Tibial artery (tissue), 4 donors: Measurements from ENCODE around the gene CEACAM7.

Experiments
- DNase-seq, 2 donors: peaks; one replicate each; pipeline ENCODE4 v3.0.0-alpha.2; 2019
- H3K27ac ChIP-seq, 2 donors: fragments of 200-600 bp; sonication (generic) in 1 of 2; 1 replicate in 1 of 2; 2 replicates in 1 of 2; pipeline ENCODE4 v1.5.1; 2018 to 2019; ENCODE audit warnings: mild to moderate bottlenecking in 1 of 2
- H3K27me3 ChIP-seq, 2 donors: fragments of 200-600 bp; sonication (generic) in 1 of 2; one replicate each; pipeline versions ENCODE4 v1.5.1 to v1.6.0; 2016 to 2019
- H3K36me3 ChIP-seq, 3 donors: fragments of 200-600 bp; sonication (generic) in 2 of 3; one replicate each; pipeline ENCODE4 v1.5.1; 2016 to 2019; ENCODE audit warnings: mild to moderate bottlenecking in 2 of 3
- H3K4me1 ChIP-seq, 4 donors: fragments of 200-600 bp; sonication (generic) in 2 of 4; 1 replicate in 3 of 4; 2 replicates in 1 of 4; pipeline ENCODE4 v1.5.1; 2016 to 2019
- H3K4me3 ChIP-seq, 2 donors: fragments of 200-600 bp; sonication (generic) in 1 of 2; 1 replicate in 1 of 2; 2 replicates in 1 of 2; pipeline ENCODE4 v1.5.1; 2018 to 2019; ENCODE audit warnings: mild to moderate bottlenecking in 2 of 2
- H3K9me3 ChIP-seq, 3 donors: fragments of 200-600 bp; sonication (generic) in 1 of 3; one replicate each; pipeline ENCODE4 v1.5.1; 2016 to 2019
- CTCF ChIP-seq, 2 experiments: fragments of 200-600 bp in 1 of 2; fragments of 450-650 bp in 1 of 2; IDR thresholded peaks; one replicate each; pipeline ENCODE4 v1.5.1; 2017 to 2019; ENCODE audit warnings: antibody characterized with exemption in 2 of 2, mild to moderate bottlenecking in 1 of 2, moderate library complexity in 1 of 2
- intact Hi-C: fragments of 100-400 bp; cut with DNase I; formaldehyde crosslinking; loops from one replicate; pipeline ENCODE4 v1.15.0; 2023; ENCODE audit warnings: low total_unique reads

CEACAM7 gene

GRCh38 chr19:41694196-41694595 is 6.1 kb upstream of the CEACAM7 start:
- no peaks in the 10 kb centered on the region for H3K36me3 ChIP-seq
- no peaks in the 10 kb centered on the region for H3K4me1 ChIP-seq
- intact Hi-C loops: no loop called here
- H3K27ac ChIP-seq: no peak overlapping the region
- H3K4me3 ChIP-seq: no peak overlapping the region
- H3K9me3 ChIP-seq: peaks cover 0 to 20% (median 9%) of the 10 kb centered on the region in 3 donors
- peaks cover 0 to 2% of the 10 kb centered on the region in 2 donors for H3K27me3 ChIP-seq
- no peak for DNase-seq
- TF ChIP-seq CTCF (IDR thresholded peaks at IDR 0.05): no peak

- Histone ChIP-seq H3K27ac (no peak overlapping the region), H3K4me1 (no peaks in the 10 kb centered on the region), H3K36me3 (no peaks in the 10 kb centered on the region), H3K4me3 (no peak overlapping the region), H3K9me3 (peaks cover 0 to 20% (median 9%) of the 10 kb centered on the region in 3 donors), H3K27me3 (peaks cover 0 to 2% of the 10 kb centered on the region in 2 donors)
- TF ChIP-seq CTCF (IDR thresholded peaks at IDR 0.05): no peak
- DNase-seq: no peak
- intact Hi-C loops: no loop called here
Observed at GRCh38 chr19:41691268-41691970, 3.3 kb upstream of the CEACAM7 start.

GRCh38 chr19:41690801-41691065 is 2.7 kb upstream of the CEACAM7 start:
- H3K27me3 ChIP-seq: peaks cover 0 to 2% of the 10 kb centered on the region in 2 donors
- TF ChIP-seq CTCF (IDR thresholded peaks at IDR 0.05): no peak
- H3K9me3 ChIP-seq: peaks cover 0 to 20% (median 9%) of the 10 kb centered on the region in 3 donors

GRCh38 chr19:41689993-41690800 is 2.1 kb upstream of the CEACAM7 start:
- Histone ChIP-seq H3K27me3 (peaks cover 0 to under 1% of the 10 kb centered on the region in 2 donors), H3K4me1 (no peaks in the 10 kb centered on the region), H3K36me3 (no peaks in the 10 kb centered on the region), H3K9me3 (peaks cover 0 to 20% (median 9%) of the 10 kb centered on the region in 3 donors), H3K27ac (no peak overlapping the region), H3K4me3 (no peak overlapping the region)
- no peak for TF ChIP-seq CTCF (IDR thresholded peaks at IDR 0.05)
- no peak for DNase-seq
- intact Hi-C loops: no loop called here

More at GRCh38 chr19:41690801-41691065, 2.7 kb upstream of the CEACAM7 start:
- H3K4me1 ChIP-seq: no peaks in the 10 kb centered on the region
- DNase-seq: no peak
- no peak overlapping the region for H3K4me3 ChIP-seq
- intact Hi-C loops: no loop called here
- H3K36me3 ChIP-seq: no peaks in the 10 kb centered on the region
- H3K27ac ChIP-seq: no peak overlapping the region

- H3K4me1 ChIP-seq: no peaks in the 10 kb centered on the region
- no peak overlapping the region for H3K4me3 ChIP-seq
- DNase-seq: no peak
- no peak overlapping the region for H3K27ac ChIP-seq
- intact Hi-C loops: no loop called here
- peaks cover 0 to 19% (median 9%) of the 10 kb centered on the region in 3 donors for H3K9me3 ChIP-seq
- H3K27me3 ChIP-seq: no peaks in the 10 kb centered on the region
- H3K36me3 ChIP-seq: no peaks in the 10 kb centered on the region
- TF ChIP-seq CTCF (IDR thresholded peaks at IDR 0.05): no peak
Observed at GRCh38 chr19:41688687-41689086, 617 bp upstream of the CEACAM7 start.
